ENCODE data around the gene HIPK2. TPM values are rescaled to one million over a fixed set of nuclear protein-coding genes. Genes with fewer than 3 reads are reported as not detected.

The HIPK2 gene
- total and polyA plus RNA-seq, 10 of the 15 experiments (the other 5 are each of a cell fraction or from before 2014, with no cell fraction given): 1.7 to 39.0 (median 9.4) TPM

GRCh38 chr7:139603282-139603681 lies 174.5 kb downstream of the HIPK2 start (continued):
- no peak for TF ChIP-seq ATF2 (IDR thresholded peaks at IDR 0.05; ENCODE audit: low read length)

GRCh38 chr7:139602143-139602722 lies 175.6 kb downstream of the HIPK2 start:
- ChIA-PET POLR2A (no interaction called here), CTCF (interaction anchor here (0.6 to 6.5 kb wide), 34 partner anchors 10 to 723 kb away, joined by 3 to 88 read pairs (median 6); no protein-coding TSS in a partner anchor), RAD21 (ENCODE audit: unreplicated experiment) (interaction anchor here (1.0 to 2.4 kb wide), 17 partner anchors 11 to 701 kb away, joined by 3 to 19 read pairs (median 5); no protein-coding TSS in a partner anchor), SMC1A (ENCODE audit: uncharacterized antibody, unreplicated experiment) (interaction anchor here (0.5 to 2.4 kb wide), 21 partner anchors 8 to 1342 kb away, joined by 3 to 12 read pairs (median 4); no protein-coding TSS in a partner anchor)
- in situ Hi-C loops (cut with MboI): no loop called here
- Histone ChIP-seq H3K79me2 (ENCODE audit: control insufficient read depth, insufficient read depth, low read length) (no peaks in the 10 kb centered on the region), H3K4me1 (ENCODE audit: control insufficient read depth, insufficient read depth, low read length) (no peaks in the 10 kb centered on the region), H3K27me3 (replicated peaks in 1 of 2; ENCODE audit: control insufficient read depth in 2 of 2, insufficient read depth in 2 of 2, low read length in 1 of 2) (no peaks in the 10 kb centered on the region), H3K27ac (ENCODE audit: control insufficient read depth, insufficient read depth) (no peak overlapping the region), H2AFZ (ENCODE audit: control insufficient read depth, low read depth, low read length) (no peak overlapping the region), H4K20me1 (ENCODE audit: control insufficient read depth, insufficient read depth) (no peaks in the 10 kb centered on the region), H3K9me3 (replicated peaks; ENCODE audit: control insufficient read depth, insufficient read depth, low read length) (no peaks in the 10 kb centered on the region), H3K4me3 (no peak overlapping the region), H3K4me2 (ENCODE audit: control insufficient read depth, insufficient read depth) (no peak overlapping the region), H3K9ac (ENCODE audit: control insufficient read depth, insufficient read depth, low read length) (no peak overlapping the region), H3K36me3 (ENCODE audit: control insufficient read depth in 2 of 2, insufficient read depth in 2 of 2, low read length in 1 of 2) (peaks cover 6% of the 10 kb centered on the region in 2 experiments; a peak in 3 of 4 replicates)
- FAIRE-seq (peak; percentile 76), ATAC-seq (peak; percentile 87), DNase-seq (ENCODE audit: low read depth, low spot score) (no peak)
- peak; percentile 41 to 59 (median 57) for TF ChIP-seq CTCF (IDR thresholded peaks at IDR 0.05 in 2 of 3, conservative IDR thresholded peaks at IDR 0.05 in 1 of 3; ENCODE audit: control insufficient read depth in 2 of 3, extremely low read depth in 1 of 3, insufficient read depth in 1 of 3, low read depth in 3 of 3, low read length in 3 of 3)
- TF ChIP-seq SMC3 (IDR thresholded peaks at IDR 0.05; ENCODE audit: borderline replicate concordance, low read length): peak; percentile 52; the same call in 1 of the 2 replicates
- peak; percentile 56 for TF ChIP-seq RAD21 (IDR thresholded peaks at IDR 0.05; ENCODE audit: insufficient read depth, low read depth, low read length)
- TF ChIP-seq EZH2 (IDR thresholded peaks at IDR 0.05; ENCODE audit: borderline replicate concordance, control insufficient read depth, low read depth, low read length): no peak
- 80% methylated on average over 7 of the region's 7 CpGs for WGBS (ENCODE audit: insufficient coverage, insufficient replicate concordance, low lambda C conversion rate, missing lambda C conversion rate)
- BruUV-seq (replicated peaks): no TSS peak
- intact Hi-C loops (cut with micrococcal nuclease; ENCODE audit: unreplicated experiment): loop anchor here (1.0 to 10.0 kb wide), 3 partner anchors 97 to 400 kb away; no protein-coding TSS in a partner anchor

All from GM12878 (cell line).